Prostate gland (tissue), 2 donors: Measurements from ENCODE around the gene THAP7.

ENCODE experiments used
- POLR2A ChIP-seq: fragments of 450-650 bp; IDR thresholded peaks from one replicate; pipeline ENCODE4 v1.6.1; 2016; ENCODE audit warnings: antibody characterized with exemption, mild to moderate bottlenecking
- POLR2AphosphoS5 ChIP-seq: sonication (generic); formaldehyde crosslinking; IDR thresholded peaks from one replicate; pipeline ENCODE4 v1.6.1; 2017; ENCODE audit warnings: antibody characterized with exemption
- TF ChIP-seq, protein P1 (sequence below), 4 experiments: fragments of 200-600 bp in 2 of 4; fragments of 450-650 bp in 2 of 4; sonication (generic) in 2 of 4; IDR thresholded peaks; 1 replicate in 3 of 4; 2 replicates in 1 of 4; pipeline ENCODE4 v1.5.1; 2016 to 2019; ENCODE audit warnings: antibody characterized with exemption in 4 of 4, mild to moderate bottlenecking in 2 of 4, moderate library complexity in 2 of 4

DNA sequence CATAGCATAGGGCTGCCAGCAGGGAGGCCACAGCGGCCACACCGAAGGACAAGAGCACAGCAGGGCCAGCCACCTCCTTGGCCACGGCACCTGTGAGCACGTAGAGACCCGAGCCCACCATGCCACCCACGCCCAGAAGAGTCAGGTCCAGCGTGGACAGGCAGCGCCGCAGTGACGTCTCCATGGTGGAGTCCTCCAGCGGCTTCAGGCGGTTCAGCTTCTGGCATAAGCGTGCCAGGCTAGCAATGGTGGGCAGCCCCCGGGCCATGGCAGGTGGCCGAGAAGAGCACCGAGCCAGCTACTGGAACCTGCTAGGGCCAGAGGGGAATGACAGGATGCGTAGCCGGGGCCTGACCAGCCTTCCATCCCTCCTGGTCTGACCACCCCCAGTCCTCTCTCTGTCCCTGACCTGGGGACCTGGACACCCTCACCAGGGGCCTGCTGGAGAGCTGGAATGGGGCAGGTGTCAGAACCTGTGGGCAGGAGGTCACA, 29.7 kb upstream of the THAP7 start:
- TF ChIP-seq, protein P1, sequence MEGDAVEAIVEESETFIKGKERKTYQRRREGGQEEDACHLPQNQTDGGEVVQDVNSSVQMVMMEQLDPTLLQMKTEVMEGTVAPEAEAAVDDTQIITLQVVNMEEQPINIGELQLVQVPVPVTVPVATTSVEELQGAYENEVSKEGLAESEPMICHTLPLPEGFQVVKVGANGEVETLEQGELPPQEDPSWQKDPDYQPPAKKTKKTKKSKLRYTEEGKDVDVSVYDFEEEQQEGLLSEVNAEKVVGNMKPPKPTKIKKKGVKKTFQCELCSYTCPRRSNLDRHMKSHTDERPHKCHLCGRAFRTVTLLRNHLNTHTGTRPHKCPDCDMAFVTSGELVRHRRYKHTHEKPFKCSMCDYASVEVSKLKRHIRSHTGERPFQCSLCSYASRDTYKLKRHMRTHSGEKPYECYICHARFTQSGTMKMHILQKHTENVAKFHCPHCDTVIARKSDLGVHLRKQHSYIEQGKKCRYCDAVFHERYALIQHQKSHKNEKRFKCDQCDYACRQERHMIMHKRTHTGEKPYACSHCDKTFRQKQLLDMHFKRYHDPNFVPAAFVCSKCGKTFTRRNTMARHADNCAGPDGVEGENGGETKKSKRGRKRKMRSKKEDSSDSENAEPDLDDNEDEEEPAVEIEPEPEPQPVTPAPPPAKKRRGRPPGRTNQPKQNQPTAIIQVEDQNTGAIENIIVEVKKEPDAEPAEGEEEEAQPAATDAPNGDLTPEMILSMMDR (IDR thresholded peaks at IDR 0.05) = no peak
- TF ChIP-seq POLR2A (no peak), POLR2AphosphoS5 (no peak)
